Fibroblast of lung (primary cell): ENCODE data around the gene CD59. TPM values are rescaled to one million over a fixed set of nuclear protein-coding genes. Genes with fewer than 3 reads are reported as not detected.

ENCODE experiments used
- DNase-seq, 2 donors: peaks; one replicate each; pipeline versions ENCODE4 v3.0.0 to v3.0.0-alpha.2; 2010; ENCODE audit warnings: low read depth in 2 of 2
- H2AFZ ChIP-seq: 2 replicates; pipeline ENCODE4 v1.5.1; 2012; ENCODE audit warnings: low read length, control low read depth, inconsistent platforms
- H3K27ac ChIP-seq: 2 replicates; pipeline ENCODE4 v1.5.1; 2011; ENCODE audit warnings: low read length, control low read depth; ENCODE audit not compliant: insufficient read depth
- H3K27me3 ChIP-seq: 2 replicates; pipeline ENCODE4 v1.5.1; 2011; ENCODE audit warnings: mild to moderate bottlenecking, low read length; ENCODE audit not compliant: control insufficient read depth, insufficient read depth
- H3K36me3 ChIP-seq: 2 replicates; pipeline ENCODE4 v1.5.1; 2011; ENCODE audit warnings: low read length; ENCODE audit not compliant: control insufficient read depth, insufficient read depth
- H3K4me1 ChIP-seq: 2 replicates; pipeline ENCODE4 v1.5.1; 2011; ENCODE audit warnings: low read length; ENCODE audit not compliant: control insufficient read depth, insufficient read depth; ENCODE audit errors: extremely low read depth
- H3K4me2 ChIP-seq: 2 replicates; pipeline ENCODE4 v1.5.1; 2011; ENCODE audit warnings: low read length, control low read depth; ENCODE audit not compliant: insufficient read depth; ENCODE audit errors: extremely low read depth
- H3K4me3 ChIP-seq, 4 experiments: fragments of 200-600 bp in 1 of 4; sonication (generic) in 1 of 4; replicated peaks in 1 of 4; 2 replicates each; pipeline ENCODE4 v1.5.1; 2011 to 2016; ENCODE audit warnings: low read length in 4 of 4, low read depth in 3 of 4, mild to moderate bottlenecking in 3 of 4, control low read depth in 2 of 4, inconsistent platforms in 1 of 4, mixed read lengths in 1 of 4; ENCODE audit not compliant: insufficient read depth in 1 of 4; ENCODE audit errors: control extremely low read depth in 1 of 4
- H3K79me2 ChIP-seq: 2 replicates; pipeline ENCODE4 v1.5.1; 2012; ENCODE audit warnings: mild to moderate bottlenecking, low read length, inconsistent platforms; ENCODE audit not compliant: control insufficient read depth, insufficient read depth
- H3K9ac ChIP-seq: 2 replicates; pipeline ENCODE4 v1.5.1; 2011; ENCODE audit warnings: mild to moderate bottlenecking, low read length, control low read depth; ENCODE audit not compliant: insufficient read depth
- H3K9me3 ChIP-seq: 2 replicates; pipeline ENCODE4 v1.5.1; 2012; ENCODE audit warnings: low read depth, low read length; ENCODE audit not compliant: control insufficient read depth, insufficient read depth
- H4K20me1 ChIP-seq: 2 replicates; pipeline ENCODE4 v1.5.1; 2011; ENCODE audit warnings: low read length; ENCODE audit not compliant: control insufficient read depth, insufficient read depth; ENCODE audit errors: extremely low read depth
- EZH2 ChIP-seq: IDR thresholded peaks from 2 replicates; pipeline ENCODE4 v1.5.1; 2012; ENCODE audit warnings: low read length, control low read depth, mild to moderate bottlenecking; ENCODE audit errors: missing control alignments
- polyA plus RNA-seq, 2 donors: library from polyadenylated mRNA; depleted of rRNA in 1 of 2; stranded (reverse) in 1 of 2; unstranded in 1 of 2; fragments of >200 nt; gene quantifications; 2 replicates each; pipeline ENCODE4 v1.2.1, GENCODE V29; 2011 to 2012; ENCODE audit warnings: missing spikeins in 1 of 2
- total RNA-seq: library from RNA; depleted of rRNA; stranded (reverse); fragments of >200 nt; gene quantifications from 2 replicates; pipeline ENCODE4 v1.2.1, GENCODE V29; 2014
- TF ChIP-seq, protein P1 (sequence below), 2 donors: IDR thresholded peaks in 1 of 2; conservative IDR thresholded peaks in 1 of 2; 1 replicate in 1 of 2; 2 replicates in 1 of 2; pipeline ENCODE4 v1.5.1; 2011 to 2012; ENCODE audit warnings: low read length in 2 of 2, control low read depth in 1 of 2, inconsistent platforms in 1 of 2, low read depth in 1 of 2, mild to moderate bottlenecking in 1 of 2

CD59 gene
- total and polyA plus RNA-seq, 2 donors (not counting 1 experiment from before 2014, with no cell fraction given): 380 to 1,165 TPM

DNA sequence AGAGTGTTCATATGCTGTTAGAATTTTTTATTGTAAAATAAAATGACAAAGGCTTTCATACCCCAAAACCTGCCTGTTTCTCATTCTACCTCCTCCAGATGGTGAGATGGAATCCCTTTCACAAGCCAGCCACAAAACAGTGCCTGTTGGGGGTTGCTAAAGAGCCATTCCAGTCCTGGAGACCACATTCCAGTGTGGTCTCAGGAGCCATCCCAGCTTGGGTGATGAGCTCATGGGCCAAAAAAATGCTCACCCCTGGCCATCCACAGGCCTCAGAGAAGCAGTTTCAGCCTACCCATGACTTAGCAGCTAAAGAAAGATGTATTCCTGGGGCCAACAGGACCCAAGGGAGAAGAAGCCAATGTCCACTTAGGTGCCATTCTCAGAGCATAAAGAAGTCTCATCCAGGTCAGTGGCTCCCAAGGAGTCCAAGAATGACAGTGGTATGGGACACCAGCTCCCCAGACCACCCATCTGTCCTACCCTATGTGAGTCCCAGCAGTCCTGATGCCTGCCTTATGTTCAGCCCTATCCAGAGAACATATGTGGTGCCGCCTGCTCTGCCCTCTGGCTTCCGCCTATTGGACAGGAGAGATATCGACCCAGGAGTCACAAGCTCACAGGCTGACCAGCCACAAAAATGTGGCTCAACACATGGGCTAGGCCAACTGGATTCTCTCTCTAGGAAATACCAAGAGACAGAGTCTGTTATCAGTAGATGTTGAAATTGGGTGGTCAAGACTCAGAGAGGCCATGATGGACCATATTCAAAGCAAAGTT is 62.0 kb downstream of the CD59 start:
- H3K79me2 ChIP-seq: no peaks in the 10 kb centered on the region
- TF ChIP-seq, protein P1, sequence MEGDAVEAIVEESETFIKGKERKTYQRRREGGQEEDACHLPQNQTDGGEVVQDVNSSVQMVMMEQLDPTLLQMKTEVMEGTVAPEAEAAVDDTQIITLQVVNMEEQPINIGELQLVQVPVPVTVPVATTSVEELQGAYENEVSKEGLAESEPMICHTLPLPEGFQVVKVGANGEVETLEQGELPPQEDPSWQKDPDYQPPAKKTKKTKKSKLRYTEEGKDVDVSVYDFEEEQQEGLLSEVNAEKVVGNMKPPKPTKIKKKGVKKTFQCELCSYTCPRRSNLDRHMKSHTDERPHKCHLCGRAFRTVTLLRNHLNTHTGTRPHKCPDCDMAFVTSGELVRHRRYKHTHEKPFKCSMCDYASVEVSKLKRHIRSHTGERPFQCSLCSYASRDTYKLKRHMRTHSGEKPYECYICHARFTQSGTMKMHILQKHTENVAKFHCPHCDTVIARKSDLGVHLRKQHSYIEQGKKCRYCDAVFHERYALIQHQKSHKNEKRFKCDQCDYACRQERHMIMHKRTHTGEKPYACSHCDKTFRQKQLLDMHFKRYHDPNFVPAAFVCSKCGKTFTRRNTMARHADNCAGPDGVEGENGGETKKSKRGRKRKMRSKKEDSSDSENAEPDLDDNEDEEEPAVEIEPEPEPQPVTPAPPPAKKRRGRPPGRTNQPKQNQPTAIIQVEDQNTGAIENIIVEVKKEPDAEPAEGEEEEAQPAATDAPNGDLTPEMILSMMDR (conservative IDR thresholded peaks at IDR 0.05 in 1 of 2, IDR thresholded peaks at IDR 0.05 in 1 of 2; ENCODE audit: low read depth in 1 of 2, low read length in 2 of 2): no peak
- TF ChIP-seq EZH2: no peak
- no peak overlapping the region for H3K4me3 ChIP-seq
- no peaks in the 10 kb centered on the region for H4K20me1 ChIP-seq
- peaks cover 11% of the 10 kb centered on the region for H3K4me1 ChIP-seq
- no peak overlapping the region for H3K27ac ChIP-seq
- H3K9me3 ChIP-seq: no peaks in the 10 kb centered on the region
- H3K27me3 ChIP-seq: no peaks in the 10 kb centered on the region
- H2AFZ ChIP-seq: no peak overlapping the region
- peak in 1 of 2 donors; percentile 91 for DNase-seq
- H3K4me2 ChIP-seq: no peak overlapping the region
- no peak overlapping the region for H3K9ac ChIP-seq
- no peaks in the 10 kb centered on the region for H3K36me3 ChIP-seq

DNA sequence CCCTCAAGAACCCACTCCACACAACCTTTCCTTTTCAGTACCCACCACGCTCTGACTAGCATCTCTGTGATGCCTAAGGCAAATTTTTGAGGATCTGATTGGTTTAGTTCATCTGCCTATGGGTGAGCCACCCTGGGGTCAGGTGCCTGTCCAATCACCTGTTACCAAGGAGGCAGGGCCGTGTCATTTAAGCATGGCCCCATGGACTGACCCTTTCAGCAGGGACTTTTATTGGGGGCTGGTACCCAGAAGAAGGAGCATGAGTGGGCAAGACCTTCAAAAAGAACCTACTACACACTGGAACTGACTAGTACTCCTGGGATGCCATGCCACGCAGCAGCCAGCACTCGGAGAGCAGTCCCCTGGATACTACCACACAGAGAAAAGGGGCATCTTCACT is 64.0 kb downstream of the CD59 start:
- no peak overlapping the region for H3K9ac ChIP-seq
- TF ChIP-seq, protein P1 (conservative IDR thresholded peaks at IDR 0.05 in 1 of 2, IDR thresholded peaks at IDR 0.05 in 1 of 2; ENCODE audit: low read depth in 1 of 2, low read length in 2 of 2): no peak
- TF ChIP-seq EZH2: no peak
- no peaks in the 10 kb centered on the region for H4K20me1 ChIP-seq
- H3K79me2 ChIP-seq: no peaks in the 10 kb centered on the region
- no peak overlapping the region for H3K27ac ChIP-seq
- no peak overlapping the region for H2AFZ ChIP-seq
- no peaks in the 10 kb centered on the region for H3K27me3 ChIP-seq
- H3K4me3 ChIP-seq: no peak overlapping the region
- H3K4me1 ChIP-seq: peaks cover 11% of the 10 kb centered on the region
- H3K36me3 ChIP-seq: no peaks in the 10 kb centered on the region
- H3K4me2 ChIP-seq: no peak overlapping the region
- no peaks in the 10 kb centered on the region for H3K9me3 ChIP-seq
- DNase-seq: no peak

GRCh38 chr11:33670250-33671011 is 65.8 kb downstream of the CD59 start:
- peak; percentile 41 to 76 for DNase-seq
- H3K79me2 ChIP-seq: no peaks in the 10 kb centered on the region
- no peaks in the 10 kb centered on the region for H3K9me3 ChIP-seq
- no peaks in the 10 kb centered on the region for H4K20me1 ChIP-seq
- no peak overlapping the region for H2AFZ ChIP-seq
- TF ChIP-seq, protein P1 (conservative IDR thresholded peaks at IDR 0.05 in 1 of 2, IDR thresholded peaks at IDR 0.05 in 1 of 2; ENCODE audit: low read depth in 1 of 2, low read length in 2 of 2): no peak
- no peak for TF ChIP-seq EZH2
- no peak overlapping the region for H3K4me3 ChIP-seq
- peak overlapping the region; percentile 56 for H3K27ac ChIP-seq
- no peaks in the 10 kb centered on the region for H3K27me3 ChIP-seq
- no peak overlapping the region for H3K4me2 ChIP-seq
- H3K36me3 ChIP-seq: no peaks in the 10 kb centered on the region
- peaks cover 11% of the 10 kb centered on the region for H3K4me1 ChIP-seq
- H3K9ac ChIP-seq: no peak overlapping the region
